CD4-positive, alpha-beta T cell treated with Interleukin-6 at 100 ng/mL for 8 hours (primary cell): ENCODE data around the gene RILP.

Source experiments
- DNase-seq: peaks from one replicate; pipeline ENCODE4 v3.0.0-alpha.2; 2020; ENCODE audit warnings: mixed read lengths, low spot score

Gene RILP

GRCh38 chr17:1604831-1605528, 44.7 kb downstream of the RILP start:
- DNase-seq = no peak

GRCh38 chr17:1601571-1601970, 48.1 kb downstream of the RILP start:
- no peak for DNase-seq

GRCh38 chr17:1598399-1599095, 51.1 kb downstream of the RILP start:
- DNase-seq = no peak

- DNase-seq = no peak
Measured at GRCh38 chr17:1597861-1598342, 51.8 kb downstream of the RILP start.
